ENCODE results near the gene RFX1. TPM values are rescaled to one million over a fixed set of nuclear protein-coding genes. Genes with fewer than 3 reads are reported as not detected.

The RFX1 gene
- total and polyA plus RNA-seq, 4 donors: 1.8 to 5.6 (median 3.5) TPM

DNA sequence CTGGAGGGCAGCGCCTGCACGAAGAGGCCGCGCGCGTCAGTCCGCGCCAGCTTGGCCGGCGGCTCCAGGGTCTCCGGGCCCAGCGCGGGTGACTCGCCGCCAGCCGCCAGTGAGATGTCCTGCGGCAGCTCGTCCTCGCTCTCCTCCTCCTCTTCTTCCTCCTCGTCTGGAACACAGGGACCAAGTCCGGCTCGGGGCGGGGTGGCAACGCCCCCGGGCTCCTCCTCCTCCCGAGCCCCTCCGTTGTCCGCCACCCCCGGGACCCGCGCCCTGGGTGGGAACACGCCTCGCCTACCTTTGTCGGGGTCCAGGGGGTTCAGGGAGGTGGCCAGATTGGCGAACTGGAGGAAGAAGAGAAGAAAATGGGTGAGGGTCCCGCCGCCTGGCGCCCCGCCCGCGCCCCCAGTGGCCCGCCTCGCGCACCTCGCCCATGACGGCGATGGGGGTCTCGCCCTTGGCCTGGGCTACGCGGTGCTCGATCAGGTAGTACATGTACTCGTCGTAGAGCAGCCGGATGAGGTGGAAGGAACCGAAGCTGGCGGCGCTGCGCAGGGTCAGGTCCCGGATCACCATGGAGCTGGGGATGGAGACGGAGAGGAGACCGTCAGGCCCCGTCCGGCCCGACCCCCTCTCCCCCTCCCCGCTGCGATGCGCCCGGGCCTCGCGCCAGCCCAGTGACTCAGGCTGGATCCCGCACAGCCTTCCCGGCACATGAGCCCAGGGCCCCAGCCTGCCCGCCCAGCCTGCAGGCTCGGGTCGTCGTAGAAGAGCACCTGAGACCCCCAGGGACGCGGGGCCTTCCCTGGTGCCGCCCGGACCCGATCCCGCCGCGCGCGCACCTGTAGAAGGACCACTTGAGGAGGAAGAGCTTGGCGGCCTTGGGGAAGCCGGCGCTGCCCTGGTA lies 43.2 kb downstream of the RFX1 start:
- Histone ChIP-seq H3K9ac (ENCODE audit: low read depth in 1 of 2, low read length in 2 of 2) (no peak overlapping the region), H3K9me3 (ENCODE audit: control insufficient read depth in 4 of 4, low read length in 3 of 4) (no peaks in the 10 kb centered on the region), H3K27me3 (ENCODE audit: control insufficient read depth in 4 of 4, insufficient read depth in 4 of 4, low read length in 3 of 4) (no peaks in the 10 kb centered on the region), H3K4me3 (ENCODE audit: low read depth in 1 of 3, low read length in 3 of 3) (no peak overlapping the region), H3K4me1 (ENCODE audit: control insufficient read depth in 4 of 4, insufficient read depth in 4 of 4, low read length in 3 of 4) (no peaks in the 10 kb centered on the region), H3K27ac (ENCODE audit: low read depth in 1 of 2, low read length in 2 of 2) (no peak overlapping the region), H3K36me3 (ENCODE audit: control insufficient read depth in 4 of 4, insufficient read depth in 3 of 4, low read depth in 1 of 4, low read length in 3 of 4) (peaks cover 22 to 68% (median 28%) of the 10 kb centered on the region in 4 donors)
- 90% methylated on average over 89 of the region's 89 CpGs for WGBS
- DNase-seq (ENCODE audit: low spot score): no peak
- TF ChIP-seq HNF4G (IDR thresholded peaks at IDR 0.05): no peak
- no peak for TF ChIP-seq FOXA1 (IDR thresholded peaks at IDR 0.05)
- no peak for TF ChIP-seq RXRA (IDR thresholded peaks at IDR 0.05)
- TF ChIP-seq FOXA2 (IDR thresholded peaks at IDR 0.05): no peak
- no peak for TF ChIP-seq JUND (IDR thresholded peaks at IDR 0.05)
- TF ChIP-seq RAD21 (IDR thresholded peaks at IDR 0.05): no peak
- TF ChIP-seq, protein P1, sequence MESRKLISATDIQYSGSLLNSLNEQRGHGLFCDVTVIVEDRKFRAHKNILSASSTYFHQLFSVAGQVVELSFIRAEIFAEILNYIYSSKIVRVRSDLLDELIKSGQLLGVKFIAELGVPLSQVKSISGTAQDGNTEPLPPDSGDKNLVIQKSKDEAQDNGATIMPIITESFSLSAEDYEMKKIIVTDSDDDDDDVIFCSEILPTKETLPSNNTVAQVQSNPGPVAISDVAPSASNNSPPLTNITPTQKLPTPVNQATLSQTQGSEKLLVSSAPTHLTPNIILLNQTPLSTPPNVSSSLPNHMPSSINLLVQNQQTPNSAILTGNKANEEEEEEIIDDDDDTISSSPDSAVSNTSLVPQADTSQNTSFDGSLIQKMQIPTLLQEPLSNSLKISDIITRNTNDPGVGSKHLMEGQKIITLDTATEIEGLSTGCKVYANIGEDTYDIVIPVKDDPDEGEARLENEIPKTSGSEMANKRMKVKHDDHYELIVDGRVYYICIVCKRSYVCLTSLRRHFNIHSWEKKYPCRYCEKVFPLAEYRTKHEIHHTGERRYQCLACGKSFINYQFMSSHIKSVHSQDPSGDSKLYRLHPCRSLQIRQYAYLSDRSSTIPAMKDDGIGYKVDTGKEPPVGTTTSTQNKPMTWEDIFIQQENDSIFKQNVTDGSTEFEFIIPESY (IDR thresholded peaks at IDR 0.05): no peak
- TF ChIP-seq, protein P2, sequence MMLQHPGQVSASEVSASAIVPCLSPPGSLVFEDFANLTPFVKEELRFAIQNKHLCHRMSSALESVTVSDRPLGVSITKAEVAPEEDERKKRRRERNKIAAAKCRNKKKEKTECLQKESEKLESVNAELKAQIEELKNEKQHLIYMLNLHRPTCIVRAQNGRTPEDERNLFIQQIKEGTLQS (IDR thresholded peaks at IDR 0.05): no peak
- TF ChIP-seq GABPA (IDR thresholded peaks at IDR 0.05 in 1 of 2, conservative IDR thresholded peaks at IDR 0.05 in 1 of 2): no peak
- no peak for TF ChIP-seq TAF1 (conservative IDR thresholded peaks at IDR 0.05)
- no peak for TF ChIP-seq EGR1 (IDR thresholded peaks at IDR 0.05; ENCODE audit: low read depth in 2 of 2)
- no peak for TF ChIP-seq HNF4A (conservative IDR thresholded peaks at IDR 0.05)
- TF ChIP-seq, protein P3, sequence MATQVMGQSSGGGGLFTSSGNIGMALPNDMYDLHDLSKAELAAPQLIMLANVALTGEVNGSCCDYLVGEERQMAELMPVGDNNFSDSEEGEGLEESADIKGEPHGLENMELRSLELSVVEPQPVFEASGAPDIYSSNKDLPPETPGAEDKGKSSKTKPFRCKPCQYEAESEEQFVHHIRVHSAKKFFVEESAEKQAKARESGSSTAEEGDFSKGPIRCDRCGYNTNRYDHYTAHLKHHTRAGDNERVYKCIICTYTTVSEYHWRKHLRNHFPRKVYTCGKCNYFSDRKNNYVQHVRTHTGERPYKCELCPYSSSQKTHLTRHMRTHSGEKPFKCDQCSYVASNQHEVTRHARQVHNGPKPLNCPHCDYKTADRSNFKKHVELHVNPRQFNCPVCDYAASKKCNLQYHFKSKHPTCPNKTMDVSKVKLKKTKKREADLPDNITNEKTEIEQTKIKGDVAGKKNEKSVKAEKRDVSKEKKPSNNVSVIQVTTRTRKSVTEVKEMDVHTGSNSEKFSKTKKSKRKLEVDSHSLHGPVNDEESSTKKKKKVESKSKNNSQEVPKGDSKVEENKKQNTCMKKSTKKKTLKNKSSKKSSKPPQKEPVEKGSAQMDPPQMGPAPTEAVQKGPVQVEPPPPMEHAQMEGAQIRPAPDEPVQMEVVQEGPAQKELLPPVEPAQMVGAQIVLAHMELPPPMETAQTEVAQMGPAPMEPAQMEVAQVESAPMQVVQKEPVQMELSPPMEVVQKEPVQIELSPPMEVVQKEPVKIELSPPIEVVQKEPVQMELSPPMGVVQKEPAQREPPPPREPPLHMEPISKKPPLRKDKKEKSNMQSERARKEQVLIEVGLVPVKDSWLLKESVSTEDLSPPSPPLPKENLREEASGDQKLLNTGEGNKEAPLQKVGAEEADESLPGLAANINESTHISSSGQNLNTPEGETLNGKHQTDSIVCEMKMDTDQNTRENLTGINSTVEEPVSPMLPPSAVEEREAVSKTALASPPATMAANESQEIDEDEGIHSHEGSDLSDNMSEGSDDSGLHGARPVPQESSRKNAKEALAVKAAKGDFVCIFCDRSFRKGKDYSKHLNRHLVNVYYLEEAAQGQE (IDR thresholded peaks at IDR 0.05): no peak
- no peak for TF ChIP-seq SP1 (IDR thresholded peaks at IDR 0.05)
- TF ChIP-seq YY1 (IDR thresholded peaks at IDR 0.05): no peak
- TF ChIP-seq, protein P4, sequence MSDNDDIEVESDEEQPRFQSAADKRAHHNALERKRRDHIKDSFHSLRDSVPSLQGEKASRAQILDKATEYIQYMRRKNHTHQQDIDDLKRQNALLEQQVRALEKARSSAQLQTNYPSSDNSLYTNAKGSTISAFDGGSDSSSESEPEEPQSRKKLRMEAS (IDR thresholded peaks at IDR 0.05): no peak

Measured in liver (tissue), 9 donors.